A673 (cell line): ENCODE measurements around the gene TANC2.

ENCODE experiments used
- CTCF ChIP-seq: fragments of 300-800, 200-600 bp; sonication (generic); conservative IDR thresholded peaks from 2 replicates; pipeline ENCODE4 v1.5.1; 2017; ENCODE audit warnings: low read depth, mild to moderate bottlenecking, antibody characterized with exemption, low read length, moderate library complexity, mixed read lengths
- EZH2 ChIP-seq: fragments of 200-600 bp; sonication (generic); IDR thresholded peaks from 2 replicates; pipeline ENCODE4 v1.6.1; 2017; ENCODE audit warnings: borderline replicate concordance, low read depth, mild to moderate bottlenecking, mixed read lengths, antibody characterized with exemption, low read length; ENCODE audit not compliant: poor library complexity, severe bottlenecking

GRCh38 chr17:62971853-62972252, 5.8 kb downstream of the TANC2 start:
- TF ChIP-seq CTCF: no peak
- TF ChIP-seq EZH2: no peak
